AG08396 (cell line): Measurements from ENCODE around the gene CD22.
"Not testable (repeated sequence)": the region's sequence is repeated elsewhere in the genome, so short reads cannot be mapped to it uniquely, and the experiment has no call there.

Experiments
- DNase-seq: peaks from one replicate; pipeline ENCODE4 v3.0.0; 2012; ENCODE audit warnings: low spot score, mixed read lengths

The CD22 gene

DNA sequence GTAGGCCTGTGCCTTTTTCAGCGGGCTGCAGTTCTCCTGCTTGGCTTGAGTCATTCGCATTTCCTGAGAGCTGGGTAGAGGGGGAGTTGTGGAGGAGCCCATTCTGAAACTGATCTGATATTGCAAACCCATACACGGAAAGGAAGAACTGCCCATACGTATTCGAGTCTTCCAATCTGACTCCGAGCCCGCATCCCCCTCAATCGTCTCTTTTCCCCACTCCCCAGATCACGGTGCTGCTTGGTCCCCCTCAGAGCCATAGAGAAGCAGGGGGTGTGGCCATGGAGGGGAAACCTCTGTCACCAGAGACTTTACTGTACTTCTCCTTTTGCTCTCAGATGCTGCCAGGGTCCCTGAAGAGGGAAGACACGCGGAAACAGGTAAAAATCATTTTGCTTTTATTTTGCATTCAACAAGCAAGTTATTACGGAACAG, at the start of gene CD22:
Gene CD22 (plus strand): TSS at position 337 of the 435 bp plus-strand sequence. CDS start 2,854 bp downstream, outside the sequence.
- DNase-seq = no peak

GRCh38 chr19:35279374-35279773, 49.6 kb upstream of the CD22 start:
- DNase-seq = no peak

- no peak for DNase-seq
Observed at GRCh38 chr19:35279985-35280821, 48.8 kb upstream of the CD22 start.

DNA sequence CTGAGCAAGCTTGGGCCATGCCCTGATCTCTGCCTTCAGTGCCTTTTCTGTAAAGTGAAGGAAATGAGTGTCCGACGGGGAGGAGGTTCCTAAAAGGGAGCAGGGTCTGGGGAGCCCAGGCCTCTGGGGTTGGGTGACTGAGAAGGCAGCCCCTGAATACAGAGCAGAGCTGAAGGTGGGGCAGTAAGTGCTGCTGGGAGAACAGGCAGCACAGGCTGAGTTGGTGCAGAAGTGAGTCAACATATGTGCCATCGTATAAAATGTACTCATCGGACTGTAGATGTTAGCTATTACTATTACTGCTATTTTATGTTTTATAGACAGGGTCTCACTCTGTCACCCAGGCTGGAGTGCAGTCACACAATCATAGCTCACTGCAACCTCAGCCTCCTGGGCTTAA, 47.7 kb upstream of the CD22 start:
- DNase-seq = no peak

DNA sequence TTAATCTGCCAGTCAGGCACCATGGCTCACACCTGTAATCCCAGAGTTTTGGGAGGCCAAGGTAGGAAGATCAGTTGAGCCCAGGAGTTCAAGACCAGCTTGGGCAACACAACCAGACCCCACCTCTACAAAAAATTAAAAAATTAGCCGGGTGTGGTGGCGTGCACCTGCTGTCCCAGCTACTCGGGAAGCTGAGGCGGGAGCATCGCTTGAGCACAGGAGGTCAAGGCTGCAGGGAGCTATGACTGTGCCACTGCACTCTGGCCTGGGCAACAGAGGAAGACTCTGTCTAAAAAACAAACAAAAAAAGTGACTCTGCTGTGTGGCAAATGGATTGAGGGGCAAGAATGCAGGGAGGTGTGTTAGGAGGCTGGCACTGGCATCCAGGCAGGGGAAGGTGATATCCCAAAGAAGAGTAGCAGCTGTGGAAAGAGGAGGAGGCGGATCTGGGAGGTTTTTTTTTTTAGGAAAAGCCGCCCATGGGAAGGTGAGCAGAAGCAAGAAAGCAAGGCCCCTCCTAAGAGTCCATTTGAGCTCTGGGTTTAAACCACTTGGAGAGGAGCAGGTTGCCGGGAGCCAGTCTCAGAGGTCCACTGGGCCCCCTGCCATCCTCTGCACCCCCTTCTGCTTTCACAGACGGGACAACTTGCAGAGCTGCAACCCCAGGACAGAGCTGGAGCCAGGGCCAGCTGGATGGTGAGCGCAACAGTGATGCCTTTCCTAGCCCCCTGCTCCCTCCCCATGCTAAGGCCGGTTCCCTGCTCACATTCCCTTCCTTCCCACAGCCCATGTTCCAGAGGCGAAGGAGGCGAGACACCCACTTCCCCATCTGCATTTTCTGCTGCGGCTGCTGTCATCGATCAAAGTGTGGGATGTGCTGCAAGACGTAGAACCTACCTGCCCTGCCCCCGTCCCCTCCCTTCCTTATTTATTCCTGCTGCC, 44.6 kb upstream of the CD22 start:
- no peak for DNase-seq

- no peak for DNase-seq
Observed at GRCh38 chr19:35285095-35285449, 43.9 kb upstream of the CD22 start.

- not testable (repeated sequence) for DNase-seq
Observed at GRCh38 chr19:35285465-35285864, 43.5 kb upstream of the CD22 start.

GRCh38 chr19:35286101-35286500, 42.9 kb upstream of the CD22 start:
- DNase-seq = not testable (repeated sequence)

- DNase-seq = no peak
Observed at GRCh38 chr19:35287713-35288112, 41.3 kb upstream of the CD22 start.

DNA sequence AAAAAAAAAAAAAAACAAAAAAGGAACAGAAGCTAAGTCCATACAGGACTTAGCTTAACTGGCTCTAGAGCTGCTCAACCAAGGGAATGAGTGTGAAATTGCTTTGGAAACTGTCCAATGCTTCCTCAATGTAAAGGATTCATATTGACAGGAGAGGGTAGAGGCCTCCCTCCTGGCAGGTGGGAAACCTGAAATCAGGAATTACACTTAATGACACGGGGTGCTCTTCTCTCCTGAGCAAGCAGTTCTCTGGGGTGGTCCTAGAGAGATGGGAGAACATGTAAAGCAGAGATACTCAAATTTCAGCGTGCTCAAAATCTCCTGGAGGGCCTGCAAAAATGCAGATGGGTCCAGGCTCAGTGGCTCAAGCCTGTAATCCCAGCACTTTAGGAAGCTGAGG, 40.7 kb upstream of the CD22 start:
- DNase-seq = no peak

- DNase-seq = no peak
Observed at GRCh38 chr19:35288906-35289305, 40.1 kb upstream of the CD22 start.

- DNase-seq = no peak
Observed at GRCh38 chr19:35290381-35291127, 38.4 kb upstream of the CD22 start.

DNA sequence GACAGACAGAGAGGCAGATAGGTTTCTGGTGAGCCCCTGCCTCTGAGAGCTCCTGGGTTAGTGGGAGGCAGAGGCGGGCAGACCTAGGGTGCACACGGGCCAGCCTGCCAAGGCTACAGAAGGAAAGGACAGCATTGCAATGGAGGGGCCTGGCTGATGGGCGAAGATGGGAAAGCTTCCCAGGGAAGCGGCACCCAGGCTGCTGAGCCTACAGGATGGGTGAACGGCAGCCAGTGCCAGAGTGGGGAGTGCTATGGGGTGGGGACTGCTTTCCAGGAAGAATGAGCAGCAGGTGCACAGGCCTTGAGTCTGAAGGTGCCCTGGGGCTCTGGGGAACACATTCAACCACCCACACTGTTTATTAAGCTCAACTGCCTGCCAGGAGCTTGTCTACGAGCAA, 37.7 kb upstream of the CD22 start:
- DNase-seq = no peak

GRCh38 chr19:35291916-35292315, 37.1 kb upstream of the CD22 start, which contains the start of gene MAG:
MAG (plus strand) TSS chr19:35292161; CDS start chr19:35295409, 3,248 bp downstream.
- DNase-seq = no peak

DNA sequence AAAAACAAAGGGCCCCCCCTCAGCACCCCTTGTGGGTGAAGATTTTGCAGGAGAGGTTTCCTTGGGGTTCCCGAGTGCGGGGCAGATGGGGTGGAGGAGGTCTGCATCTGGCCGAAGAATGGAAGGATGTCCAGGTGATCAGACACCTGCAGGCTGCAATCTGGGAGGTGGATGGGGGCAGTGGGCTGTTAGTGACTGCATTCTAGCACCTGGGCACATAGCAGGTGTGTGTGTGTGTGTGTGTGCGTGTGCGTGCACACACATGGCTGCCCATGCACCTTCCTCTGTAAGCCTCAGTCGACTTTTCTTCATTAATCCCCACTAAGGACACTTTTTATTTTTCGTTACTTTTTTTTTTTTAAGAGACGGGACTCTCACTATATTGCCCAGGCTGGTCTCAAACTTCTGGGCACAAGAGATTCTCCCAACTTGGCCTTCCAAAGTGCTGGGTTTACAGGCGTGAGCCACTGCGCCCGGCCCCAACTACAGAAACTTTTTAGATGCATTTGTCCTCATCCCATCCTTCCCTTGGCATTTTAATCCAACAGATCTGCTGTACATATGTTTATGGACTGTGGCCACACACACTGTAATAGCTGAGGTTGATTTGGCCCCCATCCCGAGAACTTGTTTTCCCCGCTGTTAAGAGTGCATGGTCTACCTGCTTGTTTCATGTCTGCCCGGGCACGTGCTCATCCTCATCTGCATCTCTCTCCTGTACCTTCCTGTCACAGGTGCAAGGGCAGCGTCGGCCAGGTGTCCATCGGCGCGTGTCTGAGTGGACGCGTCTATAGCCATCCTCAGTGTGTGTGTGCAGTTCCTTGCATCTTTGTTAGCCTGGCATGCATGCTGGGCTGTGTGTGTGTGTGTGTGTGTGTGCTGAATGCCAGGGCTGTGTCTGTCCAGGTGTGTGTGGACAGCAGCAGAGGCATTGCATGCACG, 36.3 kb upstream of the CD22 start:
- no peak for DNase-seq

GRCh38 chr19:35293363-35293739, 35.6 kb upstream of the CD22 start:
- no peak for DNase-seq

DNA sequence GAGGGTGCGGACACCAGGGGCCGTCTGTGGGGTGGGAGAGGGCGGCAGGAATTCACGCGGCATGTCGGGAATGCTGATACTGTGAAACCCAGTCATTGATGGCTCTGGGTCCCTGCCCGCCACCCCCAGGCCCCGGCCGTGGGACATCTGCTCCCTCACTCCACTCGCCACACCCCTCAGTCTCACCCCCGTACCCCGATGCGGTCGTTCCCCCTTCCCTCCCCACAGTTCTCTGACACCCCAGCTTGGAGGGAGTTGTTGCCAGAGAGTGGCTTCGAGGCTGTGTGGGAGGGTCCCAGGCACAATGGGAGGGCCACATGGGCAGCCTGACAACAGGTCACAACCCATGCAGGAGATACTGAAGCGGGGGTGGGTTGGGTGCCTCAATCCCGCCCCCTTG, 35.2 kb upstream of the CD22 start:
- no peak for DNase-seq

GRCh38 chr19:35294328-35294727, 34.7 kb upstream of the CD22 start:
- DNase-seq = no peak

DNA sequence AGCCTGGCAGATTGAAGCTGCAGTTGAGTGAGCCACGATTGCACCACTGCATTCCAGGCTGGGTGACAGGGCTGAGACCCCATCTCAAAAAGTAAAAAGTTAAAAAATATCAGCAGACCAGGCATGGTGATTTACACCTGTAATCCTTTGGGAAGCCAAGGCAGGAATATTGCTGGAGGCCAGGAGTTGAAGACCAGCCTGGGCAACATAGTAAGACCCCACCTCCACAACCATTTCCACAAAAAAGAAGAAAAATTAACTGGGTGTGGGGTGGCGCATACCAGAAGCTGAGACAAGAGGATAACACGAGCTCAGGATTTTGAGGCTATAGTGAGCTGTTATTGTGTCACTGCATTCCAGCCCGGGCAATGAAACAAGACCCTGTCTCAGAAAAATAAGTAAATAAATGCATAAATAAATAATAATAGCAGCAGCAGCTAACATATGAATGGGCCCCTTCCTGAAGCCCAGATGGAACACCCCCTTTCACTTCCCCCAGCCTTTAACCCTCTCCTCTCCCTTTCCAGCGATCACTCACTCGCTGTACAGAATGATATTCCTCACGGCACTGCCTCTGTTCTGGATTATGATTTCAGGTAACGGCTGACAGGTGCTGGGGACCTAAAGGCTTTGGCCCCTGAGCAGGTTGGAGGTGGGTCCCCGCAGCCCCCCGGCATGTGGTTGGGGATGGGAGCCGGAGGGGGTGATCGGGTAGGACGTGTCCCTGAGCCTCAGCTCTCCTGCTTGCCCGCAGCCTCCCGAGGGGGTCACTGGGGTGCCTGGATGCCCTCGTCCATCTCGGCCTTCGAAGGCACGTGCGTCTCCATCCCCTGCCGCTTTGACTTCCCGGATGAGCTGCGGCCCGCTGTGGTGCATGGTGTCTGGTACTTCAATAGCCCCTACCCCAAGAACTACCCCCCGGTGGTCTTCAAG, 33.9 kb upstream of the CD22 start:
- DNase-seq = no peak
